NCI-H524 treated with DMSO at 0.1 percent for 48 hours (cell line): ENCODE data around the gene UEVLD.

ENCODE experiments used
- DNase-seq: peaks from one replicate; lab custom pipeline; 2025; lab: John Stamatoyannopoulos, UW

The UEVLD gene

DNA sequence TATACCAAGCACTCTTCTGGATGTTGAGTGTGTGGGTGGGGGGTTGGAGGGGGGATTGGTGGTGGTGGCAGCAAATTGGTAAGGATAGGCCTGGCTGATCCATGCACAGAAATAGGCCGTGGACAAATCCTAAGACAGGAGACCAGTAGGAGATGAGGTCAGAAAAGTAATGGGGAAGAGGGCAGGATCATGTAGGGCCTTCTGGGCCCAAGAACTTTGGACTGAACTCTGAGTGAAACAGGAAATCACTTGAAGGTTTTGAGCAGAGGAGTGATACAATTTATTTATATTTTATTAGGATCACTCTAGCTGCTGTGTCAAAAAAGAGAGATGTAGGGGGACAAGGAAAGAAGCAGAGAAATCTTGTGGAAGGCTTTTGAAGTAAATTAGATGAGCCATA is 90.5 kb downstream of the UEVLD start:
- DNase-seq, result no peak

DNA sequence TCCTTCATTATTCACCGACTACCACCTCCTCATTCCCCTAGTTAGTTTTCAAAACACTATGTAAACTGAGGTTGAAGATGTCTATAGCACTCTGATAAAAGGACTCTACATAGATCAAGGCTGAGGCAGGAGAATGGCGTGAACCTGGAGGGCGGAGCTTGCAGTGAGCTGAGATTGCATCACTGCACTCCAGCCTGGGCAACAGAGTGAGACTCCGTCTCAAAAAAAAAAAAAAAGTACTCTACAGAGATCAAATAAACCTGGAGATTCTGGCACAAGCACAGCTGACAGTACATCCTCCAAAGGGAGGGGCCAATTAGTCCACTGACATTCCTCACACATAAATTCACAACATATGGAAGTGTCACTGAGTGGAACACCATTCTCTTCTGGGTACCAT is 92.8 kb downstream of the UEVLD start:
- no peak for DNase-seq

DNA sequence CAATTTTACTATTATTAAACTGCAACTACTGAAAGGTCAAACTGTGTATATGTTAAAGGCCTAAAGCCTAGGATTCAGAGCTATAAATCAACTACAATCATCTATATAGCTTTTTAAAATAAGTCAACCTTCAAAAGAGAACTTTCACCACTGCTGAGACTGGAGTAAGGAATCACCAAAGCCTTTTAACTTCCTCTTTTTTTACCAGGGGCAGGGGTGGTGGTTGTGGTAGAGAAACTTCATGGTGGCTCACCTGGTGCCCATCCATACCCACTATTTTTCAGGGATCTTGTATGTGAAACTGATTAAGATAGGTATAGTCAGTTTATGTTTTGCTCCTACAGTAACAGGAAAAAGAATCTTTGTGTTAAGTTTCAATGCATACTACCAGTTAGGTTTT is 93.3 kb downstream of the UEVLD start:
- no peak for DNase-seq

DNA sequence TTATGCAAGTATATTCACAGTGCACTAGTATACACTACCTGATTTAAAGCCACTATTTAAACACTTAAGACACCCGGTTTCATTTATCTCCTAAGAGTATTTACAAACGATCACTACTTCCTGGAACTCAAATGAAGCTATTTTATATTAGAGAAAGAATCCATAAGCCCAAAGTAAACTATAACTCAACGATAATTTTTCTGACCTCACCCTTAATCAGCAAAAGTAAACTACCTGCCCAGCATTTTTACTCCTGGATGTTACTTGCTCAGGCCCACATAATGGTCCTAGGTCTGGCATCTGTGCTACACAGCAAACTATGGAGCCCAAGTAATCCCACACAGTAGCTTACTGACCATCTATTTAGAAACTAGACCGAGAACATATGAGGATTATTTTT is 95.2 kb downstream of the UEVLD start:
- no peak for DNase-seq

DNA sequence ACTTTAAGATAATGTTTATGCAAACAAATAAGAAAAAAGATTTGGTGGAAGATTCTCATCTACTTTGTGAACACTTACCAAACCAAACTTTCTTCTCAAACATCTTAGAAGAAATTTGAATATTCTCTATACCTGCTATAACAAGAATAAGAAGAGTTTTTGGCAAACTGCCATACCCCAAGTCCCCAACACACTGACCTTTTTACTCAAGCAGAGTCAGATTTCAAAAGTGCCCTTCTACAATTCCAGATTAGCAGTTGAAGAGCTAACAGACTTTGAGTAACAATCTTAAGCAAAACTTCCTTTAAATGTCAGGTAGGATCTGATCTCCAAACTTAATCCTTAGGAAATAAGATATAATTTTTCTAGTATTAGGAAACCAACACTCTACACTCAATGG is 95.6 kb downstream of the UEVLD start:
- DNase-seq, result no peak

DNA sequence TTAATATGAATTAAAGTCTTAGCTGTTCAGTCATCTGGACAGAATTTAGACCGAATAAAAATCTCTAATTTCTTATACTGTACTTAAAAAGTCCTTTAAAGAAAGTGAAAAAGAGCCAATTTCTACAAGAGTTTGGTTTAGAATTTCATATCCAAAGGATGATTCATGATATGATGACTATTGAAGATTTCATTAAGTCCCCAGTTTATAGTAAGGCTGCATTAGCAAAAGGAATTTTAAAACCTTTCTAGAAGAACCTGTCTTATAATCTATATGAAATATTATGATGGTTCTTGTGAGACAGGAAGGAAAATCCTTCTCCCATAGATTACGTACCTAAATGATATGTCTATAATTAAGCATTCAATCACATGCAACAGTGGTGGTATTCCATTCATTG is 96.6 kb downstream of the UEVLD start:
- no peak for DNase-seq

DNA sequence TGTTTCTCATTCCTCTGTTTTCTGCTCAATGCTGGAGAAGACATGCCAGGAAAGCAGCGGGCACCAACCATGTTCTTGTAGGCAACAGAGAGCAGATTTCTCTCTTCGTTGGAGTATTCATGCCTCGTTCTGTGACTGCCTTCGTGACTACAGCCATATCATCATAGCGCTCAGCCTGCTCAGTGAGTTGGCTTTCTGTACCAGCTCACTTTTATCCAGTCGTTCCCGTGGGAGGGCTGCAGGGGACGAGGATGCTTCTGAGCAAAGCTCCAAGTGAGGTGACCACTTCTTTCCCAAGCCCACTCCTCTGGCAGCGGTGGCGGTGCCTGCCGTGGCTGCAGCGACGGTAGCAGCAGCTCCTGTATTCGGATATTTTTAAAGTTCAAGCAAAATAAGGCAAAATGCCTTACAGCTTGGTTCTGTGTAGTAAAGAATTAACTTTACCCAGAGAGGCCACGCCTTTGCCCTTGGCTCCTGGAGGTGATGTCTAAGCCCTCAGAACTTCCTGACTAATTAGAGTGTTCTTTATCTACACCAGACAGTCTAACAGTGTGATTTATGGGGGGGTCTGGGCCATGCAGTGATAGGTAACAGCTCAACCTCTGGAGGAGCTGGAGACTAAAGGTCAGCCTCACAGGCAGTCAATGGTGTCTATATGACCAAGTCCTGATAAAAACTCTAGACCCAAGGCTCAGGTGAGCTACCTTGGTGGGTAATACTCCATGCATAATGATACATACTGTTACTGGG is 97.6 kb downstream of the UEVLD start:
- DNase-seq, result no peak

DNA sequence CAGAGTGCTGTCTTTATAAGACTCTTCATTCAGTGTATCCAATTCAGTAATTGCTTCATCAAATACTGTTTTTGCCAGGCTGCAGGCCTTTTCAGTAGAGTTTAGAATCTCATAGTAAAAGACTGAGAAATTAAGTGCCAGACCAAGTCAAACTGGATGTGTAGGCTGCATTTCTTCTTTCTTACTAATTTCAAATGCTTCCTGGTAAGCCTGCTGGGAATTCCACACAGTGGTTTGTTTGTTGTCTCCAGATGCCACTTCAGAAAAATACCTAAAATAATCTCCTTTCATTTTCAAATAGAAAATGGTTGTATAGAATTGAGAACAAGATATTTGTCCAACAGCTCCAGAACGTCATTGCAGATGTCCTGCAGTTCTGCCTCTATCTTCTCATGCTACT is 98.2 kb downstream of the UEVLD start:
- no peak for DNase-seq

DNA sequence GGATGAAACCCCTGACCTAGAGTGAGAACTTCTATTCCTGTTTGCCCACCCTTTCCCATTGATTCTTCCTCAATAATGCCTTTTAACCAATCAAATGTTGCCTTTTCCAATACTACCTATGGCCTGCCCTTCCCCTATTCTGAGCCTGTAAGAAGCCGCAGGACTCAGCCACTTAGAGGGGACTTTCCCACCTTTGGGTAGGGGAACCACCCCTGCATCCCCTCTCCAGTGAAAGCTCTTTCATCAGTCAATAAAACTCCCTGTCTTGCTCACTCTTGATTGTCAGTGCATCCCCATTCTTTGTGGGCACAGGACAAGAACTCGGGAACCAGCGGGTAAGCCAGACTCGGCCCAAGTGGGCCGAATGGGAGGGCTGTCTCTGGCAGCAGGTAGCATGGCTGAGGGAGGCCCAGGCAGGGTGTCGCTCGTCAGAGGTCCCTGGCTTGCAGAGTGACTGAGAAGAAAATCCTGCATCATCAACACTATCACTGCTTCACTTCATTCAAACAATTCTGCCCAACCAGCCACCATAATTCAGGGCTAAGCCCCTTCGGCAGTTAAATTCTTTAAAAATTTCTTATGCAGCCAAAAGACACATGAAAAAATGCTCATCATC is 102.5 kb downstream of the UEVLD start:
- DNase-seq, result no peak
